Measurements from ENCODE around the gene CPED1.

The CPED1 gene

GRCh38 chr7:121331574-121331973 lies 343.1 kb downstream of the CPED1 start:
- DNase-seq = no peak

GRCh38 chr7:121334376-121334775 lies 345.9 kb downstream of the CPED1 start:
- no peak for DNase-seq

- DNase-seq = no peak
These were observed 346.6 kb downstream of the CPED1 start for GRCh38 chr7:121334875-121335648.

GRCh38 chr7:121336579-121336978 lies 348.1 kb downstream of the CPED1 start:
- DNase-seq = no peak

- DNase-seq = no peak
These were observed 348.9 kb downstream of the CPED1 start for GRCh38 chr7:121337398-121337797.

GRCh38 chr7:121339082-121339481 lies 350.6 kb downstream of the CPED1 start:
- DNase-seq = no peak

GRCh38 chr7:121341933-121342332 lies 353.4 kb downstream of the CPED1 start:
- no peak for DNase-seq

GRCh38 chr7:121342631-121343030 lies 354.1 kb downstream of the CPED1 start:
- DNase-seq = no peak

- DNase-seq = no peak
These were observed 354.8 kb downstream of the CPED1 start for GRCh38 chr7:121343302-121343701.

GRCh38 chr7:121344093-121344492 lies 355.6 kb downstream of the CPED1 start:
- no peak for DNase-seq

- DNase-seq = no peak
These were observed 356.0 kb downstream of the CPED1 start for GRCh38 chr7:121344497-121344896.

All from CD4-positive, alpha-beta T cell treated with Interleukin-10 for 1 hour (primary cell).